ENCODE measurements around the gene TOLLIP. TPM values are rescaled to one million over a fixed set of nuclear protein-coding genes. Genes with fewer than 3 reads are reported as not detected.

Gene TOLLIP
- total and polyA plus RNA-seq, 2 of the 8 experiments (the other 6 are each of a cell fraction or from before 2014, with no cell fraction given), result 23.7 to 34.7 TPM

DNA sequence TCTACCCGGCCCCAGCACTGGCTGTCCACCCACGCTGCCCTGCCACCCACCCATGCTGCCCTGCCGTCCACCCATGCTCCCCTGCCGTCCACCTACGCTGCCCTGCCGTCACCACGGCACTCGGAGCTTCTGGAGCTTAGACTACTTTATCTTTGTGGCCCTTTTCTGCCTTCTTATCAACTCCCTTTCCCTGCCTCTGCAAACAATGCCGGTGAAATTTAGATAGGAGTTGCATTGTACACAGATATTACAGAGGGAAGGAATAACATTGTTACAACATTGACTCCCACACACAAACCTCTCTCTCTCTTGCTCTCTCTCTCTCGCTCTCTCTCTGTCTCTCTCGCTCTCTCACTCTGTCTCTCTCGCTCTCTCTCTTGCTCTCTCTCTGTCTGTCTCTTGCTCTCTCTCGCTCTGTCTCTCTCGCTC is 46.6 kb upstream of the TOLLIP start (continued):
- TF ChIP-seq, protein P1, sequence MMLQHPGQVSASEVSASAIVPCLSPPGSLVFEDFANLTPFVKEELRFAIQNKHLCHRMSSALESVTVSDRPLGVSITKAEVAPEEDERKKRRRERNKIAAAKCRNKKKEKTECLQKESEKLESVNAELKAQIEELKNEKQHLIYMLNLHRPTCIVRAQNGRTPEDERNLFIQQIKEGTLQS (IDR thresholded peaks at IDR 0.05; ENCODE audit: insufficient read depth, low read depth, low read length), result no peak
- TF ChIP-seq JUND (IDR thresholded peaks at IDR 0.05; ENCODE audit: low read length) (no peak), KDM4A (IDR thresholded peaks at IDR 0.05; ENCODE audit: low read depth, low read length, severe bottlenecking) (no peak), CBX5 (IDR thresholded peaks at IDR 0.05; ENCODE audit: low read depth, low read length) (no peak)
- TF ChIP-seq, protein P2, sequence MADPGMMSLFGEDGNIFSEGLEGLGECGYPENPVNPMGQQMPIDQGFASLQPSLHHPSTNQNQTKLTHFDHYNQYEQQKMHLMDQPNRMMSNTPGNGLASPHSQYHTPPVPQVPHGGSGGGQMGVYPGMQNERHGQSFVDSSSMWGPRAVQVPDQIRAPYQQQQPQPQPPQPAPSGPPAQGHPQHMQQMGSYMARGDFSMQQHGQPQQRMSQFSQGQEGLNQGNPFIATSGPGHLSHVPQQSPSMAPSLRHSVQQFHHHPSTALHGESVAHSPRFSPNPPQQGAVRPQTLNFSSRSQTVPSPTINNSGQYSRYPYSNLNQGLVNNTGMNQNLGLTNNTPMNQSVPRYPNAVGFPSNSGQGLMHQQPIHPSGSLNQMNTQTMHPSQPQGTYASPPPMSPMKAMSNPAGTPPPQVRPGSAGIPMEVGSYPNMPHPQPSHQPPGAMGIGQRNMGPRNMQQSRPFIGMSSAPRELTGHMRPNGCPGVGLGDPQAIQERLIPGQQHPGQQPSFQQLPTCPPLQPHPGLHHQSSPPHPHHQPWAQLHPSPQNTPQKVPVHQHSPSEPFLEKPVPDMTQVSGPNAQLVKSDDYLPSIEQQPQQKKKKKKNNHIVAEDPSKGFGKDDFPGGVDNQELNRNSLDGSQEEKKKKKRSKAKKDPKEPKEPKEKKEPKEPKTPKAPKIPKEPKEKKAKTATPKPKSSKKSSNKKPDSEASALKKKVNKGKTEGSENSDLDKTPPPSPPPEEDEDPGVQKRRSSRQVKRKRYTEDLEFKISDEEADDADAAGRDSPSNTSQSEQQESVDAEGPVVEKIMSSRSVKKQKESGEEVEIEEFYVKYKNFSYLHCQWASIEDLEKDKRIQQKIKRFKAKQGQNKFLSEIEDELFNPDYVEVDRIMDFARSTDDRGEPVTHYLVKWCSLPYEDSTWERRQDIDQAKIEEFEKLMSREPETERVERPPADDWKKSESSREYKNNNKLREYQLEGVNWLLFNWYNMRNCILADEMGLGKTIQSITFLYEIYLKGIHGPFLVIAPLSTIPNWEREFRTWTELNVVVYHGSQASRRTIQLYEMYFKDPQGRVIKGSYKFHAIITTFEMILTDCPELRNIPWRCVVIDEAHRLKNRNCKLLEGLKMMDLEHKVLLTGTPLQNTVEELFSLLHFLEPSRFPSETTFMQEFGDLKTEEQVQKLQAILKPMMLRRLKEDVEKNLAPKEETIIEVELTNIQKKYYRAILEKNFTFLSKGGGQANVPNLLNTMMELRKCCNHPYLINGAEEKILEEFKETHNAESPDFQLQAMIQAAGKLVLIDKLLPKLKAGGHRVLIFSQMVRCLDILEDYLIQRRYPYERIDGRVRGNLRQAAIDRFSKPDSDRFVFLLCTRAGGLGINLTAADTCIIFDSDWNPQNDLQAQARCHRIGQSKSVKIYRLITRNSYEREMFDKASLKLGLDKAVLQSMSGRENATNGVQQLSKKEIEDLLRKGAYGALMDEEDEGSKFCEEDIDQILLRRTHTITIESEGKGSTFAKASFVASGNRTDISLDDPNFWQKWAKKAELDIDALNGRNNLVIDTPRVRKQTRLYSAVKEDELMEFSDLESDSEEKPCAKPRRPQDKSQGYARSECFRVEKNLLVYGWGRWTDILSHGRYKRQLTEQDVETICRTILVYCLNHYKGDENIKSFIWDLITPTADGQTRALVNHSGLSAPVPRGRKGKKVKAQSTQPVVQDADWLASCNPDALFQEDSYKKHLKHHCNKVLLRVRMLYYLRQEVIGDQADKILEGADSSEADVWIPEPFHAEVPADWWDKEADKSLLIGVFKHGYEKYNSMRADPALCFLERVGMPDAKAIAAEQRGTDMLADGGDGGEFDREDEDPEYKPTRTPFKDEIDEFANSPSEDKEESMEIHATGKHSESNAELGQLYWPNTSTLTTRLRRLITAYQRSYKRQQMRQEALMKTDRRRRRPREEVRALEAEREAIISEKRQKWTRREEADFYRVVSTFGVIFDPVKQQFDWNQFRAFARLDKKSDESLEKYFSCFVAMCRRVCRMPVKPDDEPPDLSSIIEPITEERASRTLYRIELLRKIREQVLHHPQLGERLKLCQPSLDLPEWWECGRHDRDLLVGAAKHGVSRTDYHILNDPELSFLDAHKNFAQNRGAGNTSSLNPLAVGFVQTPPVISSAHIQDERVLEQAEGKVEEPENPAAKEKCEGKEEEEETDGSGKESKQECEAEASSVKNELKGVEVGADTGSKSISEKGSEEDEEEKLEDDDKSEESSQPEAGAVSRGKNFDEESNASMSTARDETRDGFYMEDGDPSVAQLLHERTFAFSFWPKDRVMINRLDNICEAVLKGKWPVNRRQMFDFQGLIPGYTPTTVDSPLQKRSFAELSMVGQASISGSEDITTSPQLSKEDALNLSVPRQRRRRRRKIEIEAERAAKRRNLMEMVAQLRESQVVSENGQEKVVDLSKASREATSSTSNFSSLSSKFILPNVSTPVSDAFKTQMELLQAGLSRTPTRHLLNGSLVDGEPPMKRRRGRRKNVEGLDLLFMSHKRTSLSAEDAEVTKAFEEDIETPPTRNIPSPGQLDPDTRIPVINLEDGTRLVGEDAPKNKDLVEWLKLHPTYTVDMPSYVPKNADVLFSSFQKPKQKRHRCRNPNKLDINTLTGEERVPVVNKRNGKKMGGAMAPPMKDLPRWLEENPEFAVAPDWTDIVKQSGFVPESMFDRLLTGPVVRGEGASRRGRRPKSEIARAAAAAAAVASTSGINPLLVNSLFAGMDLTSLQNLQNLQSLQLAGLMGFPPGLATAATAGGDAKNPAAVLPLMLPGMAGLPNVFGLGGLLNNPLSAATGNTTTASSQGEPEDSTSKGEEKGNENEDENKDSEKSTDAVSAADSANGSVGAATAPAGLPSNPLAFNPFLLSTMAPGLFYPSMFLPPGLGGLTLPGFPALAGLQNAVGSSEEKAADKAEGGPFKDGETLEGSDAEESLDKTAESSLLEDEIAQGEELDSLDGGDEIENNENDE (IDR thresholded peaks at IDR 0.05; ENCODE audit: insufficient replicate concordance, low read length), result no peak
